ENCODE data around the gene TIMM13.
"Not testable (repeated sequence)": the region's sequence is repeated elsewhere in the genome, so short reads cannot be mapped to it uniquely, and the experiment has no call there.

DNA sequence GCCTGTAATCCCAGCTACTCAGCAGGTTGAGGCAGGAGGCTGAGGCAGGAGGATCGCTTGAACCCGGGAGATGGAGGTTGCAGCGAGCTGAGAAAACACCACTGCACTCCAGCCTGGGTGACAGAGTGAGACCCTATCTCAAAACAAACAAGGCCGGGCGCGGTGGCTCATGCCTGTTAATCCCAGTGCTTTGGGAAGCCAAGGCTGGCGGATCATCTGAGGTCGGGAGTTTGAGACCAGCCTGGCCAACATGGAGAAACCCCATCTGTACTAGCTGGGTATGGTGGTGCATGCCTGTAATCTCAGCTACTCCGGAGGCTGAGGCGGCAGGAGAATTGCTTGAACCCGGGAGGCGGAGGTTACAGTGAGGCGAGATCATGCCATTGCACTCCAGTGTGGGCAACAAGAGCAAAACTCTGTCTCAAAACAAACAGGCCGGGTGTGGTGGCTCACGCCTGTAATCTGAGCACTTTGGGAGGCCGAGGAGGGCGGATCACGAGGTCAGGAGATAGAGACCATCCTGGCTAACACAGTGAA, 32.0 kb downstream of the TIMM13 start:
- TF ChIP-seq, protein P1, sequence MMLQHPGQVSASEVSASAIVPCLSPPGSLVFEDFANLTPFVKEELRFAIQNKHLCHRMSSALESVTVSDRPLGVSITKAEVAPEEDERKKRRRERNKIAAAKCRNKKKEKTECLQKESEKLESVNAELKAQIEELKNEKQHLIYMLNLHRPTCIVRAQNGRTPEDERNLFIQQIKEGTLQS (IDR thresholded peaks at IDR 0.05; ENCODE audit: insufficient read depth, low read depth, low read length) = not testable (repeated sequence)
- TF ChIP-seq, protein P2, sequence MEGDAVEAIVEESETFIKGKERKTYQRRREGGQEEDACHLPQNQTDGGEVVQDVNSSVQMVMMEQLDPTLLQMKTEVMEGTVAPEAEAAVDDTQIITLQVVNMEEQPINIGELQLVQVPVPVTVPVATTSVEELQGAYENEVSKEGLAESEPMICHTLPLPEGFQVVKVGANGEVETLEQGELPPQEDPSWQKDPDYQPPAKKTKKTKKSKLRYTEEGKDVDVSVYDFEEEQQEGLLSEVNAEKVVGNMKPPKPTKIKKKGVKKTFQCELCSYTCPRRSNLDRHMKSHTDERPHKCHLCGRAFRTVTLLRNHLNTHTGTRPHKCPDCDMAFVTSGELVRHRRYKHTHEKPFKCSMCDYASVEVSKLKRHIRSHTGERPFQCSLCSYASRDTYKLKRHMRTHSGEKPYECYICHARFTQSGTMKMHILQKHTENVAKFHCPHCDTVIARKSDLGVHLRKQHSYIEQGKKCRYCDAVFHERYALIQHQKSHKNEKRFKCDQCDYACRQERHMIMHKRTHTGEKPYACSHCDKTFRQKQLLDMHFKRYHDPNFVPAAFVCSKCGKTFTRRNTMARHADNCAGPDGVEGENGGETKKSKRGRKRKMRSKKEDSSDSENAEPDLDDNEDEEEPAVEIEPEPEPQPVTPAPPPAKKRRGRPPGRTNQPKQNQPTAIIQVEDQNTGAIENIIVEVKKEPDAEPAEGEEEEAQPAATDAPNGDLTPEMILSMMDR (IDR thresholded peaks at IDR 0.05; ENCODE audit: control extremely low read depth in 1 of 3, insufficient read depth in 1 of 3, low read depth in 1 of 3, low read length in 3 of 3) = not testable (repeated sequence)
- TF ChIP-seq SRF (IDR thresholded peaks at IDR 0.05; ENCODE audit: low read depth, low read length); SIRT6 (IDR thresholded peaks at IDR 0.05; ENCODE audit: low read length): not testable (repeated sequence)
- TF ChIP-seq, protein P3, sequence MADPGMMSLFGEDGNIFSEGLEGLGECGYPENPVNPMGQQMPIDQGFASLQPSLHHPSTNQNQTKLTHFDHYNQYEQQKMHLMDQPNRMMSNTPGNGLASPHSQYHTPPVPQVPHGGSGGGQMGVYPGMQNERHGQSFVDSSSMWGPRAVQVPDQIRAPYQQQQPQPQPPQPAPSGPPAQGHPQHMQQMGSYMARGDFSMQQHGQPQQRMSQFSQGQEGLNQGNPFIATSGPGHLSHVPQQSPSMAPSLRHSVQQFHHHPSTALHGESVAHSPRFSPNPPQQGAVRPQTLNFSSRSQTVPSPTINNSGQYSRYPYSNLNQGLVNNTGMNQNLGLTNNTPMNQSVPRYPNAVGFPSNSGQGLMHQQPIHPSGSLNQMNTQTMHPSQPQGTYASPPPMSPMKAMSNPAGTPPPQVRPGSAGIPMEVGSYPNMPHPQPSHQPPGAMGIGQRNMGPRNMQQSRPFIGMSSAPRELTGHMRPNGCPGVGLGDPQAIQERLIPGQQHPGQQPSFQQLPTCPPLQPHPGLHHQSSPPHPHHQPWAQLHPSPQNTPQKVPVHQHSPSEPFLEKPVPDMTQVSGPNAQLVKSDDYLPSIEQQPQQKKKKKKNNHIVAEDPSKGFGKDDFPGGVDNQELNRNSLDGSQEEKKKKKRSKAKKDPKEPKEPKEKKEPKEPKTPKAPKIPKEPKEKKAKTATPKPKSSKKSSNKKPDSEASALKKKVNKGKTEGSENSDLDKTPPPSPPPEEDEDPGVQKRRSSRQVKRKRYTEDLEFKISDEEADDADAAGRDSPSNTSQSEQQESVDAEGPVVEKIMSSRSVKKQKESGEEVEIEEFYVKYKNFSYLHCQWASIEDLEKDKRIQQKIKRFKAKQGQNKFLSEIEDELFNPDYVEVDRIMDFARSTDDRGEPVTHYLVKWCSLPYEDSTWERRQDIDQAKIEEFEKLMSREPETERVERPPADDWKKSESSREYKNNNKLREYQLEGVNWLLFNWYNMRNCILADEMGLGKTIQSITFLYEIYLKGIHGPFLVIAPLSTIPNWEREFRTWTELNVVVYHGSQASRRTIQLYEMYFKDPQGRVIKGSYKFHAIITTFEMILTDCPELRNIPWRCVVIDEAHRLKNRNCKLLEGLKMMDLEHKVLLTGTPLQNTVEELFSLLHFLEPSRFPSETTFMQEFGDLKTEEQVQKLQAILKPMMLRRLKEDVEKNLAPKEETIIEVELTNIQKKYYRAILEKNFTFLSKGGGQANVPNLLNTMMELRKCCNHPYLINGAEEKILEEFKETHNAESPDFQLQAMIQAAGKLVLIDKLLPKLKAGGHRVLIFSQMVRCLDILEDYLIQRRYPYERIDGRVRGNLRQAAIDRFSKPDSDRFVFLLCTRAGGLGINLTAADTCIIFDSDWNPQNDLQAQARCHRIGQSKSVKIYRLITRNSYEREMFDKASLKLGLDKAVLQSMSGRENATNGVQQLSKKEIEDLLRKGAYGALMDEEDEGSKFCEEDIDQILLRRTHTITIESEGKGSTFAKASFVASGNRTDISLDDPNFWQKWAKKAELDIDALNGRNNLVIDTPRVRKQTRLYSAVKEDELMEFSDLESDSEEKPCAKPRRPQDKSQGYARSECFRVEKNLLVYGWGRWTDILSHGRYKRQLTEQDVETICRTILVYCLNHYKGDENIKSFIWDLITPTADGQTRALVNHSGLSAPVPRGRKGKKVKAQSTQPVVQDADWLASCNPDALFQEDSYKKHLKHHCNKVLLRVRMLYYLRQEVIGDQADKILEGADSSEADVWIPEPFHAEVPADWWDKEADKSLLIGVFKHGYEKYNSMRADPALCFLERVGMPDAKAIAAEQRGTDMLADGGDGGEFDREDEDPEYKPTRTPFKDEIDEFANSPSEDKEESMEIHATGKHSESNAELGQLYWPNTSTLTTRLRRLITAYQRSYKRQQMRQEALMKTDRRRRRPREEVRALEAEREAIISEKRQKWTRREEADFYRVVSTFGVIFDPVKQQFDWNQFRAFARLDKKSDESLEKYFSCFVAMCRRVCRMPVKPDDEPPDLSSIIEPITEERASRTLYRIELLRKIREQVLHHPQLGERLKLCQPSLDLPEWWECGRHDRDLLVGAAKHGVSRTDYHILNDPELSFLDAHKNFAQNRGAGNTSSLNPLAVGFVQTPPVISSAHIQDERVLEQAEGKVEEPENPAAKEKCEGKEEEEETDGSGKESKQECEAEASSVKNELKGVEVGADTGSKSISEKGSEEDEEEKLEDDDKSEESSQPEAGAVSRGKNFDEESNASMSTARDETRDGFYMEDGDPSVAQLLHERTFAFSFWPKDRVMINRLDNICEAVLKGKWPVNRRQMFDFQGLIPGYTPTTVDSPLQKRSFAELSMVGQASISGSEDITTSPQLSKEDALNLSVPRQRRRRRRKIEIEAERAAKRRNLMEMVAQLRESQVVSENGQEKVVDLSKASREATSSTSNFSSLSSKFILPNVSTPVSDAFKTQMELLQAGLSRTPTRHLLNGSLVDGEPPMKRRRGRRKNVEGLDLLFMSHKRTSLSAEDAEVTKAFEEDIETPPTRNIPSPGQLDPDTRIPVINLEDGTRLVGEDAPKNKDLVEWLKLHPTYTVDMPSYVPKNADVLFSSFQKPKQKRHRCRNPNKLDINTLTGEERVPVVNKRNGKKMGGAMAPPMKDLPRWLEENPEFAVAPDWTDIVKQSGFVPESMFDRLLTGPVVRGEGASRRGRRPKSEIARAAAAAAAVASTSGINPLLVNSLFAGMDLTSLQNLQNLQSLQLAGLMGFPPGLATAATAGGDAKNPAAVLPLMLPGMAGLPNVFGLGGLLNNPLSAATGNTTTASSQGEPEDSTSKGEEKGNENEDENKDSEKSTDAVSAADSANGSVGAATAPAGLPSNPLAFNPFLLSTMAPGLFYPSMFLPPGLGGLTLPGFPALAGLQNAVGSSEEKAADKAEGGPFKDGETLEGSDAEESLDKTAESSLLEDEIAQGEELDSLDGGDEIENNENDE (IDR thresholded peaks at IDR 0.05; ENCODE audit: insufficient replicate concordance, low read length) = not testable (repeated sequence)

Measured in H1 (cell line).